Prostate gland (tissue), 2 donors: ENCODE data around the gene MTA1.

Source experiments
- POLR2A ChIP-seq: fragments of 450-650 bp; IDR thresholded peaks from one replicate; pipeline ENCODE4 v1.6.1; 2016; ENCODE audit warnings: antibody characterized with exemption, mild to moderate bottlenecking
- TF ChIP-seq, protein P1 (sequence below), 4 experiments: fragments of 200-600 bp in 2 of 4; fragments of 450-650 bp in 2 of 4; sonication (generic) in 2 of 4; IDR thresholded peaks; 1 replicate in 3 of 4; 2 replicates in 1 of 4; pipeline ENCODE4 v1.5.1; 2016 to 2019; ENCODE audit warnings: antibody characterized with exemption in 4 of 4, mild to moderate bottlenecking in 2 of 4, moderate library complexity in 2 of 4

DNA sequence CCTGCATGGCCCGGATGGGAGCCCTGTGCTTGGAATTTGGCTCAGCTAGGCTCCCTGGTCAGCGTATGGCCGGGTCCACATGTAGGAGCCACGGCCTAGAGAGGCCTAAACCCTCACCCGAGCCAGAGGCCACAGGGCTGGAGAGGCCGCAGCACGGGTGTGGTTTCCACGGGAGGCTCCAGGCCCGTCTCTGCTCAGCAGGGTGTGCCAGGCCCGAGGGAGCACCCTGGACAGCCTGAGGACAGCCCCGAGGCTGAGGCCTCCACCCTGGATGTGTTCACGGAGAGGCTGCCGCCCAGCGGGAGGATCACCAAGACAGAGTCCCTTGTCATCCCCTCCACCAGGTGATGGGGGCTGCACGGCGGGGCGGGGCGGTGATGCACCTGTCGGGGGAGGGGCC lies 38.9 kb upstream of the MTA1 start:
- TF ChIP-seq, protein P1, sequence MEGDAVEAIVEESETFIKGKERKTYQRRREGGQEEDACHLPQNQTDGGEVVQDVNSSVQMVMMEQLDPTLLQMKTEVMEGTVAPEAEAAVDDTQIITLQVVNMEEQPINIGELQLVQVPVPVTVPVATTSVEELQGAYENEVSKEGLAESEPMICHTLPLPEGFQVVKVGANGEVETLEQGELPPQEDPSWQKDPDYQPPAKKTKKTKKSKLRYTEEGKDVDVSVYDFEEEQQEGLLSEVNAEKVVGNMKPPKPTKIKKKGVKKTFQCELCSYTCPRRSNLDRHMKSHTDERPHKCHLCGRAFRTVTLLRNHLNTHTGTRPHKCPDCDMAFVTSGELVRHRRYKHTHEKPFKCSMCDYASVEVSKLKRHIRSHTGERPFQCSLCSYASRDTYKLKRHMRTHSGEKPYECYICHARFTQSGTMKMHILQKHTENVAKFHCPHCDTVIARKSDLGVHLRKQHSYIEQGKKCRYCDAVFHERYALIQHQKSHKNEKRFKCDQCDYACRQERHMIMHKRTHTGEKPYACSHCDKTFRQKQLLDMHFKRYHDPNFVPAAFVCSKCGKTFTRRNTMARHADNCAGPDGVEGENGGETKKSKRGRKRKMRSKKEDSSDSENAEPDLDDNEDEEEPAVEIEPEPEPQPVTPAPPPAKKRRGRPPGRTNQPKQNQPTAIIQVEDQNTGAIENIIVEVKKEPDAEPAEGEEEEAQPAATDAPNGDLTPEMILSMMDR (IDR thresholded peaks at IDR 0.05): no peak
- no peak for TF ChIP-seq POLR2A
